Progenitor cell of endocrine pancreas (in vitro differentiated cells): ENCODE measurements around the gene COX5B. TPM values are rescaled to one million over a fixed set of nuclear protein-coding genes. Genes with fewer than 3 reads are reported as not detected.

Experiments
- total RNA-seq: library from RNA; stranded (reverse); gene quantifications from 2 replicates; pipeline ENCODE4 v1.2.1, GENCODE V29; 2021

COX5B gene
- total RNA-seq, 1 donor from 2014 or later, result 161 TPM

Other genes starting within 250 kb of the COX5B start
- 67.8 and 77.0 TPM in 2 replicates for gene ANKRD36B, start 56.2 kb upstream of the COX5B start, total RNA-seq
- gene ACTR1B, start 18.0 kb downstream of the COX5B start, total RNA-seq, result 87.4 and 88.5 TPM in 2 replicates
- 15.9 and 17.4 TPM in 2 replicates for gene C2orf92, start 23.7 kb downstream of the COX5B start, total RNA-seq
- 2.6 and 3.8 TPM in 2 replicates for gene ZAP70, start 67.5 kb downstream of the COX5B start, total RNA-seq